DOHH2 (cell line): ENCODE results near the gene CA4.

Experiments
- H3F3A ChIP-seq: fragments of 200-600 bp; sonication (generic), shearing (Covaris generic); 2 replicates; pipeline ENCODE4 v1.6.0; 2016; ENCODE audit warnings: antibody characterized with exemption, mild to moderate bottlenecking; ENCODE audit not compliant: control insufficient read depth, insufficient read depth
- H3K27ac ChIP-seq: fragments of 200-600 bp; sonication (generic); 2 replicates; pipeline ENCODE4 v1.5.1; 2014; ENCODE audit warnings: low read depth, mild to moderate bottlenecking, low read length, moderate library complexity
- H3K27me3 ChIP-seq: fragments of 200-600 bp; sonication (generic); 2 replicates; pipeline ENCODE4 v1.6.1; 2014; ENCODE audit warnings: mild to moderate bottlenecking, low read length, mixed read lengths; ENCODE audit not compliant: control insufficient read depth
- H3K36me3 ChIP-seq: fragments of 200-600 bp; sonication (generic); 2 replicates; pipeline ENCODE4 v1.6.1; 2014; ENCODE audit warnings: mild to moderate bottlenecking, low read length, moderate library complexity, mixed read lengths; ENCODE audit not compliant: control insufficient read depth
- H3K4me1 ChIP-seq: fragments of 200-600 bp; sonication (generic); 2 replicates; pipeline ENCODE4 v1.6.1; 2014; ENCODE audit warnings: mild to moderate bottlenecking, low read length, mixed read lengths; ENCODE audit not compliant: control insufficient read depth
- H3K4me2 ChIP-seq: fragments of 200-600 bp; sonication (generic); 2 replicates; pipeline ENCODE4 v1.6.0; 2014; ENCODE audit warnings: mild to moderate bottlenecking, low read length, moderate library complexity
- H3K4me3 ChIP-seq: fragments of 200-600 bp; sonication (generic); 2 replicates; pipeline ENCODE4 v1.5.1; 2014; ENCODE audit warnings: mild to moderate bottlenecking, low read length, mixed read lengths
- H3K79me2 ChIP-seq: fragments of 200-600 bp; sonication (generic); 2 replicates; pipeline ENCODE4 v1.6.1; 2014; ENCODE audit warnings: mild to moderate bottlenecking, low read length, mixed read lengths; ENCODE audit not compliant: control insufficient read depth
- H3K9me2 ChIP-seq: fragments of 200-600 bp; sonication (generic); replicated peaks from 2 replicates; pipeline ENCODE4 v1.6.1; 2014; ENCODE audit warnings: mild to moderate bottlenecking, low read length, mixed read lengths; ENCODE audit not compliant: control insufficient read depth
- H3K9me3 ChIP-seq: fragments of 200-600 bp; sonication (generic); 2 replicates; pipeline ENCODE4 v1.6.1; 2014; ENCODE audit warnings: antibody characterized with exemption, low read length, mixed read lengths; ENCODE audit not compliant: control insufficient read depth, insufficient read depth
- H4K20me1 ChIP-seq: fragments of 200-600 bp; sonication (generic); 2 replicates; pipeline ENCODE4 v1.6.0; 2014; ENCODE audit warnings: low read depth, mild to moderate bottlenecking, antibody characterized with exemption, low read length, moderate library complexity; ENCODE audit not compliant: control insufficient read depth, insufficient read depth
- EZH2phosphoT487 ChIP-seq: fragments of 200-600 bp; sonication (generic); IDR thresholded peaks from 2 replicates; pipeline ENCODE4 v1.6.1; 2017; ENCODE audit warnings: borderline replicate concordance, mild to moderate bottlenecking, antibody characterized with exemption, low read length, moderate library complexity, mixed read lengths
- TF ChIP-seq, protein P1 (sequence below): fragments of 200-600 bp; sonication (generic); IDR thresholded peaks from one replicate; pipeline ENCODE4 v1.5.1; 2014; ENCODE audit warnings: antibody characterized with exemption, mild to moderate bottlenecking, low read depth, low read length; ENCODE audit not compliant: poor library complexity, severe bottlenecking

Gene CA4

DNA sequence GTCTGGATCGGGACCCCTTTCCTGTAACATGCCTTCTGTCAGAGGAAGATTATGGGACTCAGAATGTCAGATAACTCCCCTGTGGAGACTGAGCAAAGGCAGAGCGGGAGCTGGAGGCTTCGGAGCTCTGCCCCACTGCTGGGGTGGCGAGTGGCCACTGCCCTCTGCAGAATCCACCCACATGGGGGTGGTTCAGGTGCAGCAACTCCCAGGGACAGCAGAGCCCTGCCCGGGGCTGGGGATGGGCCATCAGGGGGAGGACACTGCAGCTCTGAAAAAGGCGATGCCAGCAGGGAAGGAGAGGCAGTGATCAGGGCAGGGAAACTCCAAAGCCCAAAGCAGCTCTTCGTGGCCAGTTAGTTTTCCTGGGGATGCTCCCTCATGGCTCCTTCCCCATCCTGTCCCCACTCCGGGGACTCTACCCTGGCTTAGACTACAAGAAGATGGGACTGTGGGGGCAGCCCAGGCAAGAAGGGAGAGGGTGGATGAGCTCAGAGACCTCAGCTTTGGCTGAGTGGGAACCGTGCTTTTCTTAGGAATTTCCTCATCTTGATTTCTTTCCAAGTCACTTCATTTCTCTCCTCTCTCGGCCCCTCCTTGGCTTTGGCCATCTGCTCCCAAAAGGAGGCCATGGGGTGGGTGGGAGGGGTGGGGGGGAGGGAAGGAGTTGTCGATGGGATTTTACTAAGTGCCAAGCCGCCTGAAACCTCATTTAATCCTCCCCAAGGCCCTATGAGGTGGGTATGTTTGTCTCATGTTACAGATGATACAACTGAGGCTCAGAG is 4.0 kb downstream of the CA4 start:
- Histone ChIP-seq H3K27ac (no peak overlapping the region), H3K4me3 (no peak overlapping the region), H3K4me2 (no peak overlapping the region), H4K20me1 (no peaks in the 10 kb centered on the region), H3K27me3 (peaks cover 18% of the 10 kb centered on the region), H3K9me2 (no peaks in the 10 kb centered on the region), H3F3A (no peaks in the 10 kb centered on the region), H3K9me3 (no peaks in the 10 kb centered on the region), H3K36me3 (no peaks in the 10 kb centered on the region), H3K4me1 (peaks cover 11% of the 10 kb centered on the region), H3K79me2 (no peaks in the 10 kb centered on the region)
- no peak for TF ChIP-seq EZH2phosphoT487
- TF ChIP-seq, protein P1, sequence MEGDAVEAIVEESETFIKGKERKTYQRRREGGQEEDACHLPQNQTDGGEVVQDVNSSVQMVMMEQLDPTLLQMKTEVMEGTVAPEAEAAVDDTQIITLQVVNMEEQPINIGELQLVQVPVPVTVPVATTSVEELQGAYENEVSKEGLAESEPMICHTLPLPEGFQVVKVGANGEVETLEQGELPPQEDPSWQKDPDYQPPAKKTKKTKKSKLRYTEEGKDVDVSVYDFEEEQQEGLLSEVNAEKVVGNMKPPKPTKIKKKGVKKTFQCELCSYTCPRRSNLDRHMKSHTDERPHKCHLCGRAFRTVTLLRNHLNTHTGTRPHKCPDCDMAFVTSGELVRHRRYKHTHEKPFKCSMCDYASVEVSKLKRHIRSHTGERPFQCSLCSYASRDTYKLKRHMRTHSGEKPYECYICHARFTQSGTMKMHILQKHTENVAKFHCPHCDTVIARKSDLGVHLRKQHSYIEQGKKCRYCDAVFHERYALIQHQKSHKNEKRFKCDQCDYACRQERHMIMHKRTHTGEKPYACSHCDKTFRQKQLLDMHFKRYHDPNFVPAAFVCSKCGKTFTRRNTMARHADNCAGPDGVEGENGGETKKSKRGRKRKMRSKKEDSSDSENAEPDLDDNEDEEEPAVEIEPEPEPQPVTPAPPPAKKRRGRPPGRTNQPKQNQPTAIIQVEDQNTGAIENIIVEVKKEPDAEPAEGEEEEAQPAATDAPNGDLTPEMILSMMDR = no peak

DNA sequence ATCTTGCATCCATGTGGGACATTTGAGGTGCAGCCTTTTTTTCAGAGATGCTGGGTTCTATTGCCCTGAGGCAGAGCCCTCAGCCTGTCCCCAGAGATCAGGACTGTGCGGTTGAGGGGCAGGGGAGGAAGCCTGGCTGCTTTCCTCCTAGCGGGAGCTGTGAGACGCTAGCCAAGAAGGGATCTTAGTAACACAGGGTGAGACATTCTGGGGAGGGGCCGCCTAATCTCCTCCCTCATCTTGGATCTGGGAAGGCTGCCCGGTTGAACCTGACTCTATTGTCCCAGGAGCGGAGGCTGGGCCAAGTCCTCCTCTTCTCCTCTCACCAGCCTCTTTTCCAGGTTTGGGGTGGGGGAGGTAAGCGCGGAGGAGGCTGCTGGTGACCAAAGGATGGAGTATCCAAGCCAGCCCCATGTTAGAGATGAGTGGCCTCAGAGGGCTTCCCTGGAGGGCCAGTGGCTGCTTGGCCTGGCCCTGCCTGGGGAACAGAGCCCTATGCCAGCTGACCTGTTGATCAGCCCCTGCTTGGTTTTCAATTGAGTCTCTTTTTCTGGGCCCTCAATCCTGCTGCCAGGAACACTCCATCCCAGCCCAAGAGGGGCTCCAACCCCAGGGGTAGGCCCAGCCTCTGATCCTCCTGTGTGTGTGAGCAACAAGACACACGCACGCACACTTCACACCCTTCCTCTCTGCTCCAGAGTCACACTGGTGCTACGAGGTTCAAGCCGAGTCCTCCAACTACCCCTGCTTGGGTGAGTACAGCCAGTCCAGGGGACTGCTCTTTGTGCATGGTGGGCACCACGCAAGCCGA is 5.0 kb downstream of the CA4 start:
- TF ChIP-seq EZH2phosphoT487 = no peak
- TF ChIP-seq, protein P1 = no peak
- no peaks in the 10 kb centered on the region for H3K36me3 ChIP-seq
- no peaks in the 10 kb centered on the region for H3F3A ChIP-seq
- H3K79me2 ChIP-seq = no peaks in the 10 kb centered on the region
- no peak overlapping the region for H3K4me3 ChIP-seq
- peaks cover 20% of the 10 kb centered on the region for H3K27me3 ChIP-seq
- no peaks in the 10 kb centered on the region for H3K9me2 ChIP-seq
- no peak overlapping the region for H3K27ac ChIP-seq
- H3K4me2 ChIP-seq = no peak overlapping the region
- no peaks in the 10 kb centered on the region for H4K20me1 ChIP-seq
- H3K9me3 ChIP-seq = no peaks in the 10 kb centered on the region
- H3K4me1 ChIP-seq = peaks cover 11% of the 10 kb centered on the region

DNA sequence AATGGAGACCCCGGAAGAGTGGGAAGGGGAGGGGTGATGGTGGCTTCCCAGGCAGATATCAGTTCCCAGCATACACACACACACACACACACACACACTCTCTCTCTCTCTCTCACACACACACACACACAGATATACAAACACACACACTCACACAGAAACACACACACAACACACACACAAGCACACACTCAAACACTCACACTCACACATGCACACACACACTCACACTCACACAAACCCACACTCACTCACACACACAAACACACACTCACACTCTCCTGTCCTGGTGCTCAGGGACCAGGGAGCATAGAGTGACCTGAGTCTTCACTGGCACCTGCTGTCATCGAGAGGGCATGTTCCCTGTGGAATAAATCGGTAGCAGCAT is 5.6 kb downstream of the CA4 start:
- Histone ChIP-seq H3K79me2 (no peaks in the 10 kb centered on the region), H4K20me1 (no peaks in the 10 kb centered on the region), H3K4me3 (no peak overlapping the region), H3K9me3 (no peaks in the 10 kb centered on the region), H3K27ac (no peak overlapping the region), H3K36me3 (no peaks in the 10 kb centered on the region), H3F3A (no peaks in the 10 kb centered on the region), H3K9me2 (no peaks in the 10 kb centered on the region), H3K4me2 (no peak overlapping the region), H3K27me3 (peaks cover 18% of the 10 kb centered on the region), H3K4me1 (peaks cover 11% of the 10 kb centered on the region)
- TF ChIP-seq EZH2phosphoT487 = no peak
- TF ChIP-seq, protein P1 = no peak
